Endothelial cell of hepatic sinusoid (primary cell): Measurements from ENCODE around the gene LBR.

Experiments
- in situ Hi-C: cut with HindIII; loops from 2 replicates; pipeline ENCODE4 v1.10.0; 2017; ENCODE audit warnings: low sequenced_read_pairs

The LBR gene

GRCh38 chr1:225464851-225465792 is 37.3 kb upstream of the LBR start:
- in situ Hi-C loops: no loop called here

GRCh38 chr1:225462714-225463574 is 35.1 kb upstream of the LBR start:
- in situ Hi-C loops: no loop called here

GRCh38 chr1:225462429-225462713 is 34.5 kb upstream of the LBR start:
- in situ Hi-C loops: no loop called here

- in situ Hi-C loops: no loop called here
Observed at GRCh38 chr1:225461533-225462428, 33.9 kb upstream of the LBR start.

- in situ Hi-C loops: no loop called here
Observed at GRCh38 chr1:225460737-225461532, 33.1 kb upstream of the LBR start.

- in situ Hi-C loops: no loop called here
Observed at GRCh38 chr1:225460021-225460736, 32.3 kb upstream of the LBR start.

GRCh38 chr1:225458222-225458631 is 30.4 kb upstream of the LBR start:
- in situ Hi-C loops: no loop called here

GRCh38 chr1:225454733-225455132 is 26.9 kb upstream of the LBR start:
- in situ Hi-C loops: no loop called here

- in situ Hi-C loops: no loop called here
Observed at GRCh38 chr1:225453797-225454648, 26.2 kb upstream of the LBR start.

GRCh38 chr1:225451840-225452515 is 24.1 kb upstream of the LBR start:
- in situ Hi-C loops: no loop called here

- in situ Hi-C loops: no loop called here
Observed at GRCh38 chr1:225451340-225451739, 23.5 kb upstream of the LBR start.

- in situ Hi-C loops: no loop called here
Observed at GRCh38 chr1:225450491-225451191, 22.8 kb upstream of the LBR start.

- in situ Hi-C loops: no loop called here
Observed at GRCh38 chr1:225449774-225450173, 21.9 kb upstream of the LBR start.

- in situ Hi-C loops: no loop called here
Observed at GRCh38 chr1:225449261-225449660, 21.4 kb upstream of the LBR start.

- in situ Hi-C loops: no loop called here
Observed at GRCh38 chr1:225448146-225448805, 20.4 kb upstream of the LBR start.

GRCh38 chr1:225447650-225448089 is 19.8 kb upstream of the LBR start:
- in situ Hi-C loops: no loop called here
